Measurements from ENCODE around the gene CCNT1. TPM values are rescaled to one million over a fixed set of nuclear protein-coding genes. Genes with fewer than 3 reads are reported as not detected.

CCNT1 gene
- total and polyA plus RNA-seq, 2 experiments from 2014 or later, result 12.8 to 33.6 TPM

DNA sequence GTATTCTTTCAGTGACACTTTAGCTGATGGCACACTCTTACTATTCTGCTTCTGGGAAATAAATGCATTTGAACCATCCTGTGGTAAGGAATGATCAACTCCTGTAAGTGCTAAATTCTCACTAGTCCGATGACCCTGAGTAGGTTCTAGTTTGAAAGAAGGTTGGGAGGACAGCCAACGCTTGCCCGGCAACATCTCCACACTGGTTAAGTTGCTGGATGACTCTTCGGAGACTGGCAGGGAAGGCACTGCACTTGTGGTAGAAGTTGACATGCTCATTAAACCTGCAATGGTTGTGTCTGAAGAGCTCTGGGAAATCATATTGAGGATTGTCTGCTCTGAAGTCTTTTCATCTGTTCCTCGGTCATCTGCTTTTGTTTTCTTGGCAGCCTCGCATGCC, 22.5 kb downstream of the CCNT1 start:
- Mint-ChIP-seq H3K27me3 (ENCODE audit: insufficient read depth, low read depth, poor library complexity) (peaks cover 2% of the 10 kb centered on the region), H3K27ac (no peak overlapping the region), H3K9me3 (no peaks in the 10 kb centered on the region), H3K4me3 (no peak overlapping the region), H3K4me1 (no peaks in the 10 kb centered on the region), H3K36me3 (ENCODE audit: low read depth) (peaks cover 70% of the 10 kb centered on the region)
- no peak for TF ChIP-seq POLR2AphosphoS5 (IDR thresholded peaks at IDR 0.05; ENCODE audit: low read depth)
- TF ChIP-seq NANOG (IDR thresholded peaks at IDR 0.05; ENCODE audit: borderline replicate concordance), result no peak
- TF ChIP-seq, protein P1, sequence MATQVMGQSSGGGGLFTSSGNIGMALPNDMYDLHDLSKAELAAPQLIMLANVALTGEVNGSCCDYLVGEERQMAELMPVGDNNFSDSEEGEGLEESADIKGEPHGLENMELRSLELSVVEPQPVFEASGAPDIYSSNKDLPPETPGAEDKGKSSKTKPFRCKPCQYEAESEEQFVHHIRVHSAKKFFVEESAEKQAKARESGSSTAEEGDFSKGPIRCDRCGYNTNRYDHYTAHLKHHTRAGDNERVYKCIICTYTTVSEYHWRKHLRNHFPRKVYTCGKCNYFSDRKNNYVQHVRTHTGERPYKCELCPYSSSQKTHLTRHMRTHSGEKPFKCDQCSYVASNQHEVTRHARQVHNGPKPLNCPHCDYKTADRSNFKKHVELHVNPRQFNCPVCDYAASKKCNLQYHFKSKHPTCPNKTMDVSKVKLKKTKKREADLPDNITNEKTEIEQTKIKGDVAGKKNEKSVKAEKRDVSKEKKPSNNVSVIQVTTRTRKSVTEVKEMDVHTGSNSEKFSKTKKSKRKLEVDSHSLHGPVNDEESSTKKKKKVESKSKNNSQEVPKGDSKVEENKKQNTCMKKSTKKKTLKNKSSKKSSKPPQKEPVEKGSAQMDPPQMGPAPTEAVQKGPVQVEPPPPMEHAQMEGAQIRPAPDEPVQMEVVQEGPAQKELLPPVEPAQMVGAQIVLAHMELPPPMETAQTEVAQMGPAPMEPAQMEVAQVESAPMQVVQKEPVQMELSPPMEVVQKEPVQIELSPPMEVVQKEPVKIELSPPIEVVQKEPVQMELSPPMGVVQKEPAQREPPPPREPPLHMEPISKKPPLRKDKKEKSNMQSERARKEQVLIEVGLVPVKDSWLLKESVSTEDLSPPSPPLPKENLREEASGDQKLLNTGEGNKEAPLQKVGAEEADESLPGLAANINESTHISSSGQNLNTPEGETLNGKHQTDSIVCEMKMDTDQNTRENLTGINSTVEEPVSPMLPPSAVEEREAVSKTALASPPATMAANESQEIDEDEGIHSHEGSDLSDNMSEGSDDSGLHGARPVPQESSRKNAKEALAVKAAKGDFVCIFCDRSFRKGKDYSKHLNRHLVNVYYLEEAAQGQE (IDR thresholded peaks at IDR 0.05; ENCODE audit: unreplicated experiment), result no peak
- TF ChIP-seq, protein P2, sequence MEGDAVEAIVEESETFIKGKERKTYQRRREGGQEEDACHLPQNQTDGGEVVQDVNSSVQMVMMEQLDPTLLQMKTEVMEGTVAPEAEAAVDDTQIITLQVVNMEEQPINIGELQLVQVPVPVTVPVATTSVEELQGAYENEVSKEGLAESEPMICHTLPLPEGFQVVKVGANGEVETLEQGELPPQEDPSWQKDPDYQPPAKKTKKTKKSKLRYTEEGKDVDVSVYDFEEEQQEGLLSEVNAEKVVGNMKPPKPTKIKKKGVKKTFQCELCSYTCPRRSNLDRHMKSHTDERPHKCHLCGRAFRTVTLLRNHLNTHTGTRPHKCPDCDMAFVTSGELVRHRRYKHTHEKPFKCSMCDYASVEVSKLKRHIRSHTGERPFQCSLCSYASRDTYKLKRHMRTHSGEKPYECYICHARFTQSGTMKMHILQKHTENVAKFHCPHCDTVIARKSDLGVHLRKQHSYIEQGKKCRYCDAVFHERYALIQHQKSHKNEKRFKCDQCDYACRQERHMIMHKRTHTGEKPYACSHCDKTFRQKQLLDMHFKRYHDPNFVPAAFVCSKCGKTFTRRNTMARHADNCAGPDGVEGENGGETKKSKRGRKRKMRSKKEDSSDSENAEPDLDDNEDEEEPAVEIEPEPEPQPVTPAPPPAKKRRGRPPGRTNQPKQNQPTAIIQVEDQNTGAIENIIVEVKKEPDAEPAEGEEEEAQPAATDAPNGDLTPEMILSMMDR (conservative IDR thresholded peaks at IDR 0.05; ENCODE audit: low read depth in 2 of 2), result no peak
- no peak for TF ChIP-seq ZNF114 (CRISPR knock-in tag; IDR thresholded peaks at IDR 0.05)
- TF ChIP-seq ZNF331 (CRISPR knock-in tag; IDR thresholded peaks at IDR 0.05; ENCODE audit: low read depth), result no peak
- TF ChIP-seq STAT1 (IDR thresholded peaks at IDR 0.05; ENCODE audit: unreplicated experiment), result no peak
- Histone ChIP-seq H4K20me1 (replicated peaks; ENCODE audit: insufficient read depth) (peaks cover 14% of the 10 kb centered on the region), H2AFZ (no peak overlapping the region), H3K27ac (ENCODE audit: low read depth) (no peak overlapping the region), H3K9me2 (ENCODE audit: insufficient read depth) (no peaks in the 10 kb centered on the region), H3K27me3 (ENCODE audit: insufficient read depth) (no peaks in the 10 kb centered on the region), H3K4me3 (no peak overlapping the region), H3F3A (replicated peaks; ENCODE audit: low read depth) (no peaks in the 10 kb centered on the region), H3K4me2 (no peak overlapping the region), H3K79me2 (replicated peaks; ENCODE audit: insufficient read depth) (peaks cover 35% of the 10 kb centered on the region), H3K4me1 (ENCODE audit: insufficient read depth) (no peaks in the 10 kb centered on the region), H3K36me3 (ENCODE audit: insufficient read depth) (peaks cover 44% of the 10 kb centered on the region)
- ATAC-seq (no peak), DNase-seq (ENCODE audit: low spot score) (no peak)

DNA sequence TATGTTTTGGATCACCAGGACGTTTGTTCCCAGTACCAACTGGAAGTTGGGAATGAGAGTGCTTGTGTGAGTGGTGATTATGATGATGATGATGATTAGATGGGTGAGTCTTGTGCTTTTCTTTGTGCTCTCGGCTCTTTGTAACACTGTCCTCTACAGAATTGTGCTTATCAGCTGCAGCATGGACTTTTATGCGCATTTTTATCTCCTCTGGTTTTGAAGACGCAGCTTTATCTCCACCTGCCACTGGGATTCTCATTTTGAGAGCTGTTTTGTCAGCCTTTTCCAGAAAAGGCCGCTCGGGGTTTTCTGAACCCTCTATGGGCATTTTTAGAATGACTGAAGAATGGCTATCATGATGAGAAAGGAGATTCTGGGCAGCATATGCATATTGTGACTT, 22.9 kb downstream of the CCNT1 start:
- H3K4me1 ChIP-seq (ENCODE audit: insufficient read depth), result no peaks in the 10 kb centered on the region
- H3K27me3 ChIP-seq (ENCODE audit: insufficient read depth), result no peaks in the 10 kb centered on the region
- Mint-ChIP-seq H3K27ac (no peak overlapping the region), H3K36me3 (ENCODE audit: low read depth) (peaks cover 70% of the 10 kb centered on the region), H3K4me3 (no peak overlapping the region), H3K9me3 (no peaks in the 10 kb centered on the region), H3K4me1 (no peaks in the 10 kb centered on the region), H3K27me3 (ENCODE audit: insufficient read depth, low read depth, poor library complexity) (peaks cover 2% of the 10 kb centered on the region)
- H3K79me2 ChIP-seq (replicated peaks; ENCODE audit: insufficient read depth), result peaks cover 30% of the 10 kb centered on the region
- H3K4me2 ChIP-seq, result no peak overlapping the region
- no peaks in the 10 kb centered on the region for H3F3A ChIP-seq (replicated peaks; ENCODE audit: low read depth)
- peaks cover 44% of the 10 kb centered on the region for H3K36me3 ChIP-seq (ENCODE audit: insufficient read depth)
- no peak overlapping the region for H2AFZ ChIP-seq
- ATAC-seq (no peak), DNase-seq (ENCODE audit: low spot score) (no peak)
- H3K4me3 ChIP-seq, result no peak overlapping the region
- H4K20me1 ChIP-seq (replicated peaks; ENCODE audit: insufficient read depth), result peaks cover 14% of the 10 kb centered on the region
- H3K27ac ChIP-seq (ENCODE audit: low read depth), result no peak overlapping the region
- H3K9me2 ChIP-seq (ENCODE audit: insufficient read depth), result no peaks in the 10 kb centered on the region
- TF ChIP-seq, protein P3, sequence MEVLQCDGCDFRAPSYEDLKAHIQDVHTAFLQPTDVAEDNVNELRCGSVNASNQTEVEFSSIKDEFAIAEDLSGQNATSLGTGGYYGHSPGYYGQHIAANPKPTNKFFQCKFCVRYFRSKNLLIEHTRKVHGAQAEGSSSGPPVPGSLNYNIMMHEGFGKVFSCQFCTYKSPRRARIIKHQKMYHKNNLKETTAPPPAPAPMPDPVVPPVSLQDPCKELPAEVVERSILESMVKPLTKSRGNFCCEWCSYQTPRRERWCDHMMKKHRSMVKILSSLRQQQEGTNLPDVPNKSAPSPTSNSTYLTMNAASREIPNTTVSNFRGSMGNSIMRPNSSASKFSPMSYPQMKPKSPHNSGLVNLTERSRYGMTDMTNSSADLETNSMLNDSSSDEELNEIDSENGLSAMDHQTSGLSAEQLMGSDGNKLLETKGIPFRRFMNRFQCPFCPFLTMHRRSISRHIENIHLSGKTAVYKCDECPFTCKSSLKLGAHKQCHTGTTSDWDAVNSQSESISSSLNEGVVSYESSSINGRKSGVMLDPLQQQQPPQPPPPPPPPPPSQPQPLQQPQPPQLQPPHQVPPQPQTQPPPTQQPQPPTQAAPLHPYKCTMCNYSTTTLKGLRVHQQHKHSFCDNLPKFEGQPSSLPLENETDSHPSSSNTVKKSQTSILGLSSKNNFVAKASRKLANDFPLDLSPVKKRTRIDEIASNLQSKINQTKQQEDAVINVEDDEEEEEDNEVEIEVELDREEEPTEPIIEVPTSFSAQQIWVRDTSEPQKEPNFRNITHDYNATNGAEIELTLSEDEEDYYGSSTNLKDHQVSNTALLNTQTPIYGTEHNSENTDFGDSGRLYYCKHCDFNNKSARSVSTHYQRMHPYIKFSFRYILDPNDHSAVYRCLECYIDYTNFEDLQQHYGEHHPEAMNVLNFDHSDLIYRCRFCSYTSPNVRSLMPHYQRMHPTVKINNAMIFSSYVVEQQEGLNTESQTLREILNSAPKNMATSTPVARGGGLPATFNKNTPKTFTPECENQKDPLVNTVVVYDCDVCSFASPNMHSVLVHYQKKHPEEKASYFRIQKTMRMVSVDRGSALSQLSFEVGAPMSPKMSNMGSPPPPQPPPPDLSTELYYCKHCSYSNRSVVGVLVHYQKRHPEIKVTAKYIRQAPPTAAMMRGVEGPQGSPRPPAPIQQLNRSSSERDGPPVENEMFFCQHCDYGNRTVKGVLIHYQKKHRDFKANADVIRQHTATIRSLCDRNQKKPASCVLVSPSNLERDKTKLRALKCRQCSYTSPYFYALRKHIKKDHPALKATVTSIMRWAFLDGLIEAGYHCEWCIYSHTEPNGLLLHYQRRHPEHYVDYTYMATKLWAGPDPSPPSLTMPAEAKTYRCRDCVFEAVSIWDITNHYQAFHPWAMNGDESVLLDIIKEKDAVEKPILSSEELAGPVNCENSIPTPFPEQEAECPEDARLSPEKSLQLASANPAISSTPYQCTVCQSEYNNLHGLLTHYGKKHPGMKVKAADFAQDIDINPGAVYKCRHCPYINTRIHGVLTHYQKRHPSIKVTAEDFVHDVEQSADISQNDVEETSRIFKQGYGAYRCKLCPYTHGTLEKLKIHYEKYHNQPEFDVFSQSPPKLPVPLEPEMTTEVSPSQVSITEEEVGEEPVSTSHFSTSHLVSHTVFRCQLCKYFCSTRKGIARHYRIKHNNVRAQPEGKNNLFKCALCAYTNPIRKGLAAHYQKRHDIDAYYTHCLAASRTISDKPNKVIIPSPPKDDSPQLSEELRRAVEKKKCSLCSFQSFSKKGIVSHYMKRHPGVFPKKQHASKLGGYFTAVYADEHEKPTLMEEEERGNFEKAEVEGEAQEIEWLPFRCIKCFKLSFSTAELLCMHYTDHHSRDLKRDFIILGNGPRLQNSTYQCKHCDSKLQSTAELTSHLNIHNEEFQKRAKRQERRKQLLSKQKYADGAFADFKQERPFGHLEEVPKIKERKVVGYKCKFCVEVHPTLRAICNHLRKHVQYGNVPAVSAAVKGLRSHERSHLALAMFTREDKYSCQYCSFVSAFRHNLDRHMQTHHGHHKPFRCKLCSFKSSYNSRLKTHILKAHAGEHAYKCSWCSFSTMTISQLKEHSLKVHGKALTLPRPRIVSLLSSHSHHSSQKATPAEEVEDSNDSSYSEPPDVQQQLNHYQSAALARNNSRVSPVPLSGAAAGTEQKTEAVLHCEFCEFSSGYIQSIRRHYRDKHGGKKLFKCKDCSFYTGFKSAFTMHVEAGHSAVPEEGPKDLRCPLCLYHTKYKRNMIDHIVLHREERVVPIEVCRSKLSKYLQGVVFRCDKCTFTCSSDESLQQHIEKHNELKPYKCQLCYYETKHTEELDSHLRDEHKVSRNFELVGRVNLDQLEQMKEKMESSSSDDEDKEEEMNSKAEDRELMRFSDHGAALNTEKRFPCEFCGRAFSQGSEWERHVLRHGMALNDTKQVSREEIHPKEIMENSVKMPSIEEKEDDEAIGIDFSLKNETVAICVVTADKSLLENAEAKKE (CRISPR knock-in tag; IDR thresholded peaks at IDR 0.05), result no peak
- TF ChIP-seq, protein P2 (conservative IDR thresholded peaks at IDR 0.05; ENCODE audit: low read depth in 2 of 2), result no peak
- TF ChIP-seq STAT1 (IDR thresholded peaks at IDR 0.05; ENCODE audit: unreplicated experiment), result no peak

Data from GM23338 (cell line).